ENCODE data around the gene TP53AIP1. TPM values are rescaled to one million over a fixed set of nuclear protein-coding genes. Genes with fewer than 3 reads are reported as not detected.

TP53AIP1 gene
- total RNA-seq, 1 donor, result not detected

DNA sequence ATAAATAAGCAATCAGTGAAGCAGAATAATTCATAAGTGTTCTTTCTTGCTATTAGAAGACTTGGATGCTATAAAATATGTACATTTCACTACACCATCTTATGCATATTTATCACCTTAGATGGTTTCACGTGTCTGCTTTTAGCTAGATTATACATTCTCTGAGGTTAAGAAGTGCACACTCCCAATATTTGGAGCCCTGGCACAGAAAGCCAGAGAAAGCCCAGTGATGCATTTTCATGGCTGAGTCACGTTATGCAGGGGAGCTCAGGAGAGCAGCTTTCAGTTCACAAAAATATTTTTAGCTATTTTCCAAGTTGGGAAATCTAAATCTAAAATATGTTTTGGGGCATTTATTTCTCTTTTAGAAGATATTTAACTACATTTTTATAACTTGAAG is 5.1 kb upstream of the TP53AIP1 start:
- TF ChIP-seq, protein P1, sequence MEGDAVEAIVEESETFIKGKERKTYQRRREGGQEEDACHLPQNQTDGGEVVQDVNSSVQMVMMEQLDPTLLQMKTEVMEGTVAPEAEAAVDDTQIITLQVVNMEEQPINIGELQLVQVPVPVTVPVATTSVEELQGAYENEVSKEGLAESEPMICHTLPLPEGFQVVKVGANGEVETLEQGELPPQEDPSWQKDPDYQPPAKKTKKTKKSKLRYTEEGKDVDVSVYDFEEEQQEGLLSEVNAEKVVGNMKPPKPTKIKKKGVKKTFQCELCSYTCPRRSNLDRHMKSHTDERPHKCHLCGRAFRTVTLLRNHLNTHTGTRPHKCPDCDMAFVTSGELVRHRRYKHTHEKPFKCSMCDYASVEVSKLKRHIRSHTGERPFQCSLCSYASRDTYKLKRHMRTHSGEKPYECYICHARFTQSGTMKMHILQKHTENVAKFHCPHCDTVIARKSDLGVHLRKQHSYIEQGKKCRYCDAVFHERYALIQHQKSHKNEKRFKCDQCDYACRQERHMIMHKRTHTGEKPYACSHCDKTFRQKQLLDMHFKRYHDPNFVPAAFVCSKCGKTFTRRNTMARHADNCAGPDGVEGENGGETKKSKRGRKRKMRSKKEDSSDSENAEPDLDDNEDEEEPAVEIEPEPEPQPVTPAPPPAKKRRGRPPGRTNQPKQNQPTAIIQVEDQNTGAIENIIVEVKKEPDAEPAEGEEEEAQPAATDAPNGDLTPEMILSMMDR (IDR thresholded peaks at IDR 0.05; ENCODE audit: insufficient read depth, low read depth, low read length), result no peak
- DNase-seq (ENCODE audit: low read depth), result no peak
- no peak overlapping the region for H3K4me3 ChIP-seq (ENCODE audit: low read depth, low read length)

DNA sequence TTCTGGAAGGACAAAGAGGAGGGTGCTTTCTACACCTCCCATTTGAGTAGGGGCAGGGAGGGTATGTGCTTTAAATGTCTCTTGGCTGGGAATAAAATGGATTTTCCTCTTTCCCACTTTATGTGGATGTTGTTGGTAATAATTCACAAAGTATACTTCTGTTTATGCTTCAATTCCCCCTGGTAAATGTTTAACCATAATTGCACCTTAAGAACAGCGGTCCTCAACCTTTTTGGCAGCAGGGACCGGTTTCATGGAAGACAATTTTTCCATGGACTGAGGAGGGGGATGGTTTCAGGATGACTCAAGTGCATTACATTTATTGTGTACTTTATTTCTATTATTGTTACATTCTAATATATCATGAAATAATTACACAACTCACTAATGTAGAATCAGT is 4.0 kb upstream of the TP53AIP1 start:
- no peak overlapping the region for H3K4me3 ChIP-seq (ENCODE audit: low read depth, low read length)
- TF ChIP-seq, protein P1 (IDR thresholded peaks at IDR 0.05; ENCODE audit: insufficient read depth, low read depth, low read length), result no peak
- DNase-seq (ENCODE audit: low read depth), result no peak

GRCh38 chr11:128943428-128943976 is 831 bp upstream of the TP53AIP1 start:
- no peak for DNase-seq (ENCODE audit: low read depth)
- H3K4me3 ChIP-seq (ENCODE audit: low read depth, low read length), result no peak overlapping the region
- TF ChIP-seq, protein P1 (IDR thresholded peaks at IDR 0.05; ENCODE audit: insufficient read depth, low read depth, low read length), result no peak

DNA sequence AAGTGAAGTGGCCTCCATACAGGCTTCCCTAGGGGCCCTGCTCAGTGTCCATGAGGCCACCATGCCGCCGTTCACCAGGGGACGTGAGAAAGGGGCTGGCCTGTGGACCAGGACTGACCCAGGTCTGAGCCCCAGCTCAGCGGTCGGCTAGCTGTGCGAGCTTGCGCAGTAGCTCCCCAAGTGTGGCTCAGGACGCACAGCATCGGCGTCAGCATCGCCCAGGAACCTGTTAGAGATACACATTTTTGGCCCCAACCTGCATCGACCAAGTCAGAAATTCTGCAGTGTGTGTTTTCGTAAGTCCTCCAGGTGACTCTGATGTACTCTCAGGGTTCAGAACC is 429 bp downstream of the TP53AIP1 start:
- H3K4me3 ChIP-seq (ENCODE audit: low read depth, low read length), result no peak overlapping the region
- DNase-seq (ENCODE audit: low read depth), result no peak
- TF ChIP-seq, protein P1 (IDR thresholded peaks at IDR 0.05; ENCODE audit: insufficient read depth, low read depth, low read length), result no peak

- TF ChIP-seq, protein P1 (IDR thresholded peaks at IDR 0.05; ENCODE audit: insufficient read depth, low read depth, low read length), result no peak
- H3K4me3 ChIP-seq (ENCODE audit: low read depth, low read length), result no peak overlapping the region
- no peak for DNase-seq (ENCODE audit: low read depth)
These were observed 949 bp downstream of the TP53AIP1 start for GRCh38 chr11:128941573-128942271.

DNA sequence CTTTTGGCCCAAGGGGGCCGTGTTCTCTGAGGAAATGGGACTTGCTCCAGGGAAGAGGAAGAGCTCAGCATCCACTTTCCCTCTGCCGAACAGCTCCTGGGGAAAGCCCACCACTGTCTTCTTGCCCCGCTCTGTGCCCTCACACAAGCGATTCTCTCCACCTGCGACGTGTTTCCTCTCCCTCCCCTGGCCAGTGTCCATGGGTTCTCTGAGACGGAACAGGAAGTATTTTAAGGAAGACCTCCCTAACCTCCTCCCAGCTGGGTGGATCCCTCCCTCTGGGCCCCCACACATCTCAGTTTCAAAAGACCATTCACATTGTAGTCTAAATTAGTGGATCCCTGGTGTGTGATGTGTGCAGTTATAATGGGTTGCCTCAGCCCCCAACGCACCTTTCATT is 1.6 kb downstream of the TP53AIP1 start:
- no peak for DNase-seq (ENCODE audit: low read depth)
- TF ChIP-seq, protein P1 (IDR thresholded peaks at IDR 0.05; ENCODE audit: insufficient read depth, low read depth, low read length), result no peak
- no peak overlapping the region for H3K4me3 ChIP-seq (ENCODE audit: low read depth, low read length)

DNA sequence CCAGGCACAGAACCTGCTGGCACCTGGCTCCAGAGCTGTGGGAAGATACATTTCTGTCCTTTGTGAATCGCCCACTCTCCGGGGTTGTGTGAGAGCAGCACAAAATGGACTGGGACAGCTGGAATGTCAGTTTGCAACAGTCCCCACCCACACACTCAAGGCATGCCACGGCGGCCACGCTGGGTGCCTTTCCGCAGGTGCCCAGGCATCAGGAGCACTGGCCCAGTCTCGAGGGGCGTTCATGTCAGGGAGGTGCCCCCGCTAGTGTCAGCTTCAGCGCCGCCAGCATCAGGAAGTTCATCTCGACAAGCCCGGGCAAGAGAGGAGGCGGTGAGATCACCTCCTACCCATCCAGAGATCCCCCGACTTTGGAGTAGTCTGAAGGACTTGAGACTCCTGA is 2.1 kb downstream of the TP53AIP1 start:
- DNase-seq (ENCODE audit: low read depth), result no peak
- TF ChIP-seq, protein P1 (IDR thresholded peaks at IDR 0.05; ENCODE audit: insufficient read depth, low read depth, low read length), result no peak

More for the DNA sequence above, 2.1 kb downstream of the TP53AIP1 start:
- H3K4me3 ChIP-seq (ENCODE audit: low read depth, low read length), result no peak overlapping the region

All from fibroblast of villous mesenchyme (primary cell).